Measurements from ENCODE around the gene CDKN2B. TPM values are rescaled to one million over a fixed set of nuclear protein-coding genes. Genes with fewer than 3 reads are reported as not detected.
"Not testable (repeated sequence)": the region's sequence is repeated elsewhere in the genome, so short reads cannot be mapped to it uniquely, and the experiment has no call there.

The CDKN2B gene, protein sequence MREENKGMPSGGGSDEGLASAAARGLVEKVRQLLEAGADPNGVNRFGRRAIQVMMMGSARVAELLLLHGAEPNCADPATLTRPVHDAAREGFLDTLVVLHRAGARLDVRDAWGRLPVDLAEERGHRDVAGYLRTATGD
- 75.6 TPM for total RNA-seq

- ATAC-seq, result peak; percentile 97
Measured at GRCh38 chr9:22008717-22009505, at the start of gene CDKN2B. CDKN2B (minus strand) TSS chr9:22009305; CDS start chr9:22008953, 352 bp downstream.

GRCh38 chr9:22057972-22058371 lies 48.9 kb upstream of the CDKN2B start:
- ATAC-seq, result not testable (repeated sequence)

DNA sequence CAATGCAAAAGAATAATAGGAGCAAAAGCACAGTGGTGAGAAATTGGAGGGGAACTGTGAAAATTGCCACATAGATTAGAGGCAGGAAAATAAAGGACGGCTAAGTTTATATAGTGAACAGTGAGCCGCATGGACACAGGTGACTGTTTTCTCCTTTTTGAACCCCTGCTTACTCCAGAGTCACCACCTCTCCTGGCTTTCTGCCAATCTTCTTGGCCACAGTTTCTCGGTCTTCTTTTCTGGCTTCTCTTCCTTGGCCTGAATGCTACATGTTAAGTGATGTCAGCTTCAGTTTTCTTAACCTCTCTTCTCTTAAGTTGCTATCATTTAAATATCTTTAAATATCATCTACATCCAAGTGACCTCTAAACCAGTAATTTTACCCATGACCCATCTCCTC lies 47.3 kb upstream of the CDKN2B start:
- ATAC-seq, result no peak

DNA sequence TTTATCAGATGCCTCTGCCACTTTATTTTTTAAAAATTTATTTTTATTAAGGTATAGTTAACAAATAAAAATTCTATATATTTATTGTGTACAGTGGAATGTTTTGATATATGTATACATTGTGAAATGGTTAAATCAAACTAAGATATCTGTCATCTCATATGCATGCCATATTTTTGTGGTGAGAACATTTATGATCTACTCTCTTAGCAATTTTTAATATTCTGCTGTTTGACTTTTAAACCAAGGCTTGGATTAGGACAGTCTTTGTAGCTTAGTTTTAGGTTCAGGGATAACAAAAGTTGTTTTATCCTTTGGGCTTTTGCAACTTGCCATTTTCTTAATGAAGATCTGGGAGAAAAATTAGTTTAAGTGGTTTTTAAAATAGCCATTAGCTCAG lies 46.0 kb upstream of the CDKN2B start:
- ATAC-seq, result no peak

GRCh38 chr9:22054529-22054928 lies 45.4 kb upstream of the CDKN2B start:
- no peak for ATAC-seq

GRCh38 chr9:22054076-22054475 lies 45.0 kb upstream of the CDKN2B start:
- no peak for ATAC-seq

GRCh38 chr9:22053178-22053577 lies 44.1 kb upstream of the CDKN2B start:
- no peak for ATAC-seq

DNA sequence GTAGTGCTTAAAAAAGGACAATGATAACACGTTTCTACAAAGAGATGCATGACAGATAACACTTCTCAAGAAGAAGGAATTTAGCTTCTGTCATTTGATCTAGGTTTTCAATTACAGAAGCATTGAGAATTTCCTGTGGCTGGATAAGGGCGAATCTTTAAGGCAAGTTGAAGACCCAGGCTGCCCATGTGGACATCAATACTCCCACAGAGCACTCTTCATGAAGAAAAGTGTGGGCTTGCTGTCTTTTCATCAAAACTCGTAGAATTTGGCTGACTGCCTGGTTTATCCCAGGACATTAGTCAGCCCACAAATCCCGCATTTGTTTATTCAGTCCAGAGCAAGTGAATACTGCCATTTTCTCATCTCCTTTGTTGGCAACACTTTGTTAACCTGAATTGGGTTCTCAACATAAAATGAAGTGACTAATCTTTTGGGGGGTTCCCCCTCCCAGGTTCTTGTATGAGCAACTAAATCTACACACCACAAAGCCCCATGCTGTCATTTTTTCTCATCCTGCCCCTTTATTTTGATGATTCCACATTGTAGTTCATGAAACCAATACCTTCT lies 43.4 kb upstream of the CDKN2B start:
- peak; percentile 91 for ATAC-seq

DNA sequence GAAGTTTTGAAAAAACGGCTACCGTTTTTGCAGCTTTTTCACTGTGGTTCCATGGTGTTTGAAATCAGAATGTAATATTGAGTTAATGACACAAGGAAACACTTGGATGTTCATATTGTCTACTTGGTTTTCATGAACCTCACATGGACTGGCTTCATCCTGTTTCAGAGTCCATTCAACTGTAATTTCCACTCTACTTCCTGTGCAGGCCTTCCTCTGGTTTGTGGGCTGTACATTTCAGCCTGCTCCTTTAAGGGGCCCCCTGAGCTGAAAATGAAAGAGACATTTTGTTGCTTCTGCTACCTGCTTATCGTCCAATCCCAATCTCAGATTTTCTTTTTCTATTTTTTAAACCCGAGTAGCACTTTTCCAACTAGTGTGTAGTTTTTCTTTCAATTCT lies 41.8 kb upstream of the CDKN2B start:
- ATAC-seq, result no peak

- peak; percentile 23 for ATAC-seq
Measured at GRCh38 chr9:22049411-22049810, 40.3 kb upstream of the CDKN2B start.

GRCh38 chr9:22047596-22047995 lies 38.5 kb upstream of the CDKN2B start:
- no peak for ATAC-seq

GRCh38 chr9:22046243-22046885 lies 37.3 kb upstream of the CDKN2B start:
- ATAC-seq, result no peak

DNA sequence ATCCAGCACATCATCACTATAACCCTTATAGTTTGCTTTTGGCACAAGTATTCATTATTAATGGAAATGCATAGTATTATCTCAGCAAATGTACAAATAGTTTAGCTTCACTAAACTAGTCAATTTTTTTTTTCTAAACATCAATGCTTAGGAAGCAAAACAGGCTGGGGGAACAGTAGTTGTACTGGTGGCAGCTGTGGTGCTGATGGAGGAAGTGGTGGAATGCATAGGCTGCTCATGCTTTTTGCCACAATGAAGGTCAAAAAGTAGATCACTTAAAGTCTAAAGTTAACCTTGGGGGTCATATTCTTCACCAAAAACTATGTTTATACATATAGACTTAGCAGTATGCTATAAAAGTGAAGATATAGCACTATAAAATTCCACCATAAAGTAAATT lies 36.3 kb upstream of the CDKN2B start:
- ATAC-seq, result no peak

DNA sequence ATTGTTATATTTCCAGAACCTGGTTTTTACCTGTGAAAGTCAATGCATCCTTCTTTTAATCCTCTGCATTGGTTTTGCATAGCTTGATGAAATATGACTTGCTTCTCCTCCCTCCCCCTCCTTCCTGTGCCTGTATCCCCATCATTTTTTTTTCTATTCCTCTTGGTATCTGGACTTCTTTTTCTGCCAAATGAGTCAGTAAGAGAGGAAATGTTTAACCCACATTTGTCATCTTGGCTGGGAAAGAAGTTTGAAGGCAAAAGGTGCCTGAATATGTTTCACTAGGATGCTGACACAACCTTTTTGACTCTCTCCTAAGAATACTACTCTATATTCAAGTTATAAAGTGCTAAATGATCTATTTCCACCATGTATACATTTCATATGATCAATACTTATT lies 35.5 kb upstream of the CDKN2B start:
- no peak for ATAC-seq

GRCh38 chr9:22043928-22044327 lies 34.8 kb upstream of the CDKN2B start:
- ATAC-seq, result no peak

- peak; percentile 95 for ATAC-seq
Measured at GRCh38 chr9:22041775-22042174, 32.7 kb upstream of the CDKN2B start.

DNA sequence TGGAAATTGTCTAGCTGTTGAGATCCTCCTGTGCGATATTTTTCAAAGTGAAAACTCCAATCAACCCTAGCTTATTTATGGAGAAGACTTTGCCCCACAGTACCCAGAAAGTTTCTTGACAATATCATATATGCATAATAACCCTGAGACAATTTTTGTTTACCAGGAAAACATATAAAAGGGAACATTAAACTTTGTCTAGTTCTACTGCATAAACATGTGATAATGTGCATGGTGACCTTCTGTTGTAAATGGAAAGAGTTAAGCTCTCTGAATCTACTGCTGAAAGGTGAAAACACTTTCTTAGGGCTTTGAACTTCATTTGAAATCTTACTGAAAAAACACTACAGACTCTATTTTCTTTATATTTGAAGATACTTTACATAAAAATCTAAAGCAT lies 32.2 kb upstream of the CDKN2B start:
- ATAC-seq, result no peak

DNA sequence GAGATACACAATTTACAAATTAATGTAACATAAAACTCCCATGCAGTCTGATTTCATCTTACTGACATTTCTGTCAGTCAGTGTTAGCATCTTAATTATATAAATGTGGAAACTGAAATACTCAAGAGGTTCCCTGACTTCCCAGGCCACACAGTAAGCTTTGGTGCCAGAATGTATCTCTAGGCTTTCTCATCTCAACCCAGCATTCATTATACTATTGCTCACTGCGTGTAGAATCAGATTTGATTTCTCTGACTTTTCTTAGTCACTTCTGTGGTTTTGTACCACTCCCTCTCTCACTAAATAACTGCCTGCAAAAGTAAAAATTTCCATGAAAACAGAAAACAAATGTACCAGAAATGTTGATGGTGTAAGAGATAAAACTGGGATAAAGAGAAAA lies 31.7 kb upstream of the CDKN2B start:
- ATAC-seq, result no peak

DNA sequence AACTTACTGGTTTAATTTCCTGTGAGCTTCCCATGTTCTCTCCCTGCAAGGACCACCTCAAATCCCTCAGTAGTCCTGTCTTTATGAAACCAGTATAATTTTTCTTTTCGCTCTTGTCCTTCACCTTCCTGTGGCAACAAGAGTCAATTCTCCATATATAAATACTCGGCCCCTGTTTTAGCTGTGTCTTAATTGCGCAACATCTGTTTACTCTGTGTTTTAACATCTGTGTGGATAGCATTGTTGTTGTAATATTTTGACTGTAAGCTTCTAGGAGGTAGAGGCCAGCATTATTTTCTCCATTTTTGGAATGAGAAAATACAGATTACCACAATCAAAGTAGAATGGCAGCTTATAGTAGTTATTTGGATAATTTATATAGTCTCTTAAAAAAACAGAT lies 30.2 kb upstream of the CDKN2B start:
- no peak for ATAC-seq

- peak; percentile 26 for ATAC-seq
Measured at GRCh38 chr9:22037954-22038690, 29.0 kb upstream of the CDKN2B start.

- ATAC-seq, result peak; percentile 80
Measured at GRCh38 chr9:22036866-22037626, 27.9 kb upstream of the CDKN2B start.

- no peak for ATAC-seq
Measured at GRCh38 chr9:22035591-22036011, 26.5 kb upstream of the CDKN2B start.

Data from esophagus mucosa (tissue), 1 donor.